ENCODE measurements around the gene RDH11. TPM values are rescaled to one million over a fixed set of nuclear protein-coding genes. Genes with fewer than 3 reads are reported as not detected.
A peak's percentile ranks its signal among the peaks of the same experiment; 100 is the strongest.

The RDH11 gene, protein sequence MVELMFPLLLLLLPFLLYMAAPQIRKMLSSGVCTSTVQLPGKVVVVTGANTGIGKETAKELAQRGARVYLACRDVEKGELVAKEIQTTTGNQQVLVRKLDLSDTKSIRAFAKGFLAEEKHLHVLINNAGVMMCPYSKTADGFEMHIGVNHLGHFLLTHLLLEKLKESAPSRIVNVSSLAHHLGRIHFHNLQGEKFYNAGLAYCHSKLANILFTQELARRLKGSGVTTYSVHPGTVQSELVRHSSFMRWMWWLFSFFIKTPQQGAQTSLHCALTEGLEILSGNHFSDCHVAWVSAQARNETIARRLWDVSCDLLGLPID
- total RNA-seq = 79.8 and 90.2 TPM in 2 replicates
- polyA plus RNA-seq = 86.2 and 93.2 TPM in 2 replicates
- 89.8 and 90.0 TPM in 2 replicates for polyA plus RNA-seq (2011; cell fraction: cytosol; rRNA removed)
- 173 and 199 TPM in 2 replicates for polyA plus RNA-seq (2011; cell fraction: nucleus; rRNA removed)
- 57.2 and 85.7 TPM in 2 replicates for polyA plus RNA-seq (2012)
- polyA minus RNA-seq = 177 TPM in 2 replicates
- polyA minus RNA-seq (2011; cell fraction: cytosol; rRNA and poly(A)+ RNA removed) = 112 TPM
- polyA minus RNA-seq (2011; cell fraction: nucleus; rRNA and poly(A)+ RNA removed) = 43.0 and 77.9 TPM in 2 replicates
- Bru-seq, nascent RNA = percentile 92 among the genes with signal in this experiment
- percentile 97 among the genes with signal in this experiment for BruChase-seq, experiment 1, labeled RNA remaining after a 6-hour chase
- percentile 97 among the genes with signal in this experiment for BruChase-seq, experiment 2, labeled RNA remaining after a 2-hour chase
- long read RNA-seq, transcript RDH11-201 (7 exons, 2,588 nt) = major isoform, 294 of 341 reads
- long read RNA-seq, transcript RDH11-203 (7 exons, 1,926 nt) = minor isoform, 11 of 341 reads
- long read RNA-seq, partial matches to known transcripts = 13 of 341 reads
- long read RNA-seq, other reads (novel, unspliced or antisense) = 22 of 341 reads

DNA sequence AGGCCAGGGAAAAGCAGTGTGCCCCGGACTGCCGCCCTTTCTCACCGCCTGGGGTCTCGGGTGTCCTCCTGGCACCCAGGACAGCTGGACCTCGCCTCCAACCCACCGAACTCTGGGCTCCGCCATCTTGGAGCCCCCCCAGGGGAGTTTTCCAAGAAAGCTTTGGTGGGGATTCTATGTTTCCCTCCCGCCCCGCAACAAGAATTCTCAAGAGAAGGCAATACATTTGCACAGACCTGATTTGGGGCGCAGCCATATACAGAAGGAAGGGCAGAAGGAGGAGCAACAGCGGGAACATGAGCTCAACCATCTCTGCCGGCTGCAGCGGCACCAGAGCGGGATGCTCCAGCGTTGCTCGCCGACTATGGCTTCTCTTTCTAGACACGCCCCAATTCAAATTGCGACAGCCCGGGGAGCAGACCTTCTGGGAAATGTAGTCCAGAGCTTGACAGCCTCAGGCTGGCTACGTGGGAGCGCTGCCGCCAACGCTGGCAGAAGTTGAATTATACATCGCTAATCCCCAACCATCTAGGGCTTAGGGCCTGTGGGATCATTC is at the start of gene RDH11:
RDH11 (minus strand) TSS at position 371 of the 556 bp plus-strand sequence; CDS start at position 310, 61 bp downstream.
- H3K27ac ChIP-seq (ENCODE audit: insufficient read depth, low read depth, low read length) = peak within 1 kb of the TSS; percentile 61
- ChIA-PET POLR2A (interaction anchor here (0.7 to 1.1 kb wide), 4 partner anchors 9 to 336 kb away, joined by 3 to 6 read pairs (median 4); partner anchors contain the start of gene ATP6V1D), CTCF (interaction anchor here (0.6 to 5.8 kb wide), 15 partner anchors 9 to 1336 kb away, joined by 3 to 61 read pairs (median 5); partner anchors contain the start of genes ATP6V1D and EIF2S1)
- peak within 1 kb of the TSS; percentile 77 to 87 (median 78) for H3K4me3 ChIP-seq (replicated peaks in 1 of 3; ENCODE audit: insufficient read depth in 1 of 3, low read depth in 1 of 3, low read length in 3 of 3)
- no peaks in the 10 kb centered on the region for H3K9me3 ChIP-seq (replicated peaks; ENCODE audit: control insufficient read depth, insufficient read depth, low read length)
- peaks cover 11 to 17% of the 10 kb centered on the region in 2 experiments for H3K36me3 ChIP-seq (ENCODE audit: control insufficient read depth in 2 of 2, extremely low read depth in 1 of 2, insufficient read depth in 2 of 2, low read length in 2 of 2)
- intact Hi-C loops (cut with micrococcal nuclease) (loop anchor here (1.0 kb wide), 4 partner anchors 21 to 336 kb away; partner anchors contain the start of genes ARG2, ATP6V1D and VTI1B), dilution Hi-C loops (cut with MboI; ENCODE audit: extremely low pct_ligation_motif_present, low sequenced_read_pairs) (no loop called here)
- DNase-seq (ENCODE audit: low read depth, low spot score) (peak; percentile 89), FAIRE-seq (peak; percentile 95)
- H2AFZ ChIP-seq (ENCODE audit: low read depth, low read length) = peak within 1 kb of the TSS; percentile 61
- H3K4me2 ChIP-seq (ENCODE audit: insufficient read depth, low read length) = peak within 1 kb of the TSS; percentile 56
- H4K20me1 ChIP-seq (replicated peaks; ENCODE audit: control insufficient read depth, extremely low read depth, insufficient read depth, low read length) = no peaks in the 10 kb centered on the region
- TF ChIP-seq GATA2 (IDR thresholded peaks at IDR 0.05; ENCODE audit: insufficient read depth, insufficient read length, low read depth, low read length) (no peak), MYC (IDR thresholded peaks at IDR 0.05; ENCODE audit: low read depth, low read length) (peak; percentile 44), POLR2A (IDR thresholded peaks at IDR 0.05; ENCODE audit: low read depth, low read length) (peak; percentile 94), POLR2AphosphoS5 (IDR thresholded peaks at IDR 0.05; ENCODE audit: insufficient read depth, low read depth, low read length) (peak; percentile 86), JUN (IDR thresholded peaks at IDR 0.05; ENCODE audit: borderline replicate concordance, insufficient read depth, insufficient read length, low read depth) (no peak)
- TSS peak; percentile 77 for BruUV-seq (replicated peaks)
- H3K9ac ChIP-seq (replicated peaks; ENCODE audit: extremely low read depth, insufficient read depth, low read length) = peak within 1 kb of the TSS; percentile 79
- peaks cover 10% of the 10 kb centered on the region for H3K4me1 ChIP-seq (ENCODE audit: control insufficient read depth, extremely low read depth, insufficient read depth, low read length)
- H3K9me1 ChIP-seq (replicated peaks; ENCODE audit: control insufficient read depth, extremely low read depth, insufficient read depth, low read length) = no peaks in the 10 kb centered on the region
- H3K79me2 ChIP-seq (ENCODE audit: control insufficient read depth, insufficient read depth, low read length) = peaks cover 39% of the 10 kb centered on the region
- no peaks in the 10 kb centered on the region for H3K27me3 ChIP-seq (ENCODE audit: control insufficient read depth in 2 of 2, insufficient read depth in 2 of 2, low read length in 2 of 2)

Data from endothelial cell of umbilical vein (primary cell).